ENCODE results near the gene GULP1.

Gene GULP1

DNA sequence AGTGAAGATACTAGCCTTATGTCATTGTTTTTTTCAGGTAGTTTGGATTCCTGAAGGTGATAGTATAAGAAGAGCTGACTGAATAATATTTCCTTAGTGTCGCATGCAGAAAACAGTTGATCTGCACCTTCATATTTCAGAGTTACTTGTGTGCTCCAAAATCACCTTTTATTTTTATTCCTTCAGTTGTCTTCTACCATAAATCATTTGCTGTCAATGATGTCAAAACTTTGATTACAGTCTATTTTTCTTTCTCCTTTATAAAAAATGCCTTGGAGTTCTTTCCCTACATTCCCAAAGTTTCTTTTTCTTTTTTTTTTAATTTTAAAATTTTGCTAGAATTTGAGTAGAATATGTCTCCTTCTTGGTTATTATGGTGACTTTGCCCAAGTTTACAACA, 142.3 kb downstream of the GULP1 start:
- TF ChIP-seq, protein P1, sequence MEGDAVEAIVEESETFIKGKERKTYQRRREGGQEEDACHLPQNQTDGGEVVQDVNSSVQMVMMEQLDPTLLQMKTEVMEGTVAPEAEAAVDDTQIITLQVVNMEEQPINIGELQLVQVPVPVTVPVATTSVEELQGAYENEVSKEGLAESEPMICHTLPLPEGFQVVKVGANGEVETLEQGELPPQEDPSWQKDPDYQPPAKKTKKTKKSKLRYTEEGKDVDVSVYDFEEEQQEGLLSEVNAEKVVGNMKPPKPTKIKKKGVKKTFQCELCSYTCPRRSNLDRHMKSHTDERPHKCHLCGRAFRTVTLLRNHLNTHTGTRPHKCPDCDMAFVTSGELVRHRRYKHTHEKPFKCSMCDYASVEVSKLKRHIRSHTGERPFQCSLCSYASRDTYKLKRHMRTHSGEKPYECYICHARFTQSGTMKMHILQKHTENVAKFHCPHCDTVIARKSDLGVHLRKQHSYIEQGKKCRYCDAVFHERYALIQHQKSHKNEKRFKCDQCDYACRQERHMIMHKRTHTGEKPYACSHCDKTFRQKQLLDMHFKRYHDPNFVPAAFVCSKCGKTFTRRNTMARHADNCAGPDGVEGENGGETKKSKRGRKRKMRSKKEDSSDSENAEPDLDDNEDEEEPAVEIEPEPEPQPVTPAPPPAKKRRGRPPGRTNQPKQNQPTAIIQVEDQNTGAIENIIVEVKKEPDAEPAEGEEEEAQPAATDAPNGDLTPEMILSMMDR (IDR thresholded peaks at IDR 0.05; ENCODE audit: insufficient read depth, missing control alignments): no peak
- DNase-seq (ENCODE audit: insufficient read length, low spot score): no peak
- no peak for FAIRE-seq

DNA sequence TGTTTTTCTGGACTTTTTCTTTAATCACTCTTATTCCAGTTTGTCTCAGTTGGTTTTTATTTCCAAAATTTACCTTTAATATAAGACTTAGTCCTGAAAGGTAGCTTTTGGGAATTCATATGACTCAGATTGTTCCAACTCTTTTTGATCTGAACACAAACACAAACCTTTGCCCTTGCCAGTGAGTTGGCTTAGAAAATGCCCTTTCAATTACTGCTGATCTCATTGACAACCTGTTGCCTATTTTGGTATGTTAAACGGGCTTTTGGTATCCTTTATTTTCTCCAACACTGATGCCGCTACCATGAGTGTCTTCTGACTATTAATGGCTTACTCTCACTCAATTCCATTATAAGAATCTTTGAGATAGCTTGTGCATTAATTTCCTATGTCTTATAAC, 143.4 kb downstream of the GULP1 start:
- DNase-seq (ENCODE audit: insufficient read length, low spot score): no peak
- FAIRE-seq: no peak
- TF ChIP-seq, protein P1 (IDR thresholded peaks at IDR 0.05; ENCODE audit: insufficient read depth, missing control alignments): no peak

DNA sequence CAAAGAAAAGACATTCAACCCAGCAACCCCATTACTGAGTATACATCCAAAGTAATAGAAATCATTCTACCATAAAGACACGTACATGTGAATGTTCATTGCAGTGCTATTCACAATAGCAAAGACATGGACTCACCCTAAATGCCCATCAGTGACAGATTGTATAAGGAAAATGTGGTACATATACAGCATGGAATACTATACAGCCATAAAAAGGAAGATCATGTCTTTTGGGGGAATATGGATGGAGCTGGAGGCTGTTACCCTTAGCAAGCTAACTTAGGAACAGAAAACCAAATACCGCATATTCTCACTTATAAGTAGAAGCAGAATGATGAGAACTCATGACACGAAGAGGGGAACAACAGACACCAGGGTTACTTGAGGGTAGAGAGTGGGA, 145.9 kb downstream of the GULP1 start:
- DNase-seq (ENCODE audit: insufficient read length, low spot score) (no peak), FAIRE-seq (no peak)
- TF ChIP-seq, protein P1 (IDR thresholded peaks at IDR 0.05; ENCODE audit: insufficient read depth, missing control alignments): no peak

DNA sequence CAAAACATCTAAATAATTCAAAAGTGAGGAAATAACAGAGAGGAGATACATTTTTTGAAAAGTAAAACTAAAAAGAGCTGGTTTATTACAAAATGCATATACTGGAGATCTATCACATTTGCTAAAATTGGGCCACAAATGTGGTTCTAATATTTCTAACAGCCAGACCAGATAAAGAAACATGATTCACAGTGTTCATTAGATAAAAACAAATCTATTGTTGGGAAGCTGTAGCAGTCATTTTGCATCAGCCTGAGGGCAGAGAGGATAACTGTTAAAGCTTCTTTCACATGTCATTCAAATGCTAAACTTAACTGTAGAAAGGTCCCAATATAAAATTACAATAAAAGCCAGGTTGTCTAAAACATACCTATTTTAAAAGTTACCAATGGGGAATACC, 148.3 kb downstream of the GULP1 start:
- no peak for DNase-seq (ENCODE audit: insufficient read length, low spot score)
- TF ChIP-seq, protein P1 (IDR thresholded peaks at IDR 0.05; ENCODE audit: insufficient read depth, missing control alignments): no peak
- no peak for FAIRE-seq

DNA sequence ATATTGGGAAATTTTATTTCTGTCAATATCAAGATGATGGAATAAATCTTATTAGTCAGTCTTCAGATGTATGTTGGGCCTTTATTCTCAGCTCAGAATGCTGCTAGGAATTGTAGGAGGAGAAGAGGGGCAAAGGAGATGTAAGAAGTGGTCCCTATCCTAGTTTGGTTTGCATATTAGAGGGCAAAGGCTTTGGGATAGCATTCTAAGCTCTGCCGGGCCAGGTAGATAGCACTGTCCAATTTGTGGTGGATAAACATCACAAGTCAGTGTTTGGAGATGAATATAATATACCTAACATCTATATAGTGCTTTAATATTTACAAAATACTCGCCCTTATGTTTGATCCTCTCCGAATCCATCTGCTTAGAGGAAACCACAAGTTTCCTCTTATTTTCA, 149.2 kb downstream of the GULP1 start:
- FAIRE-seq: no peak
- TF ChIP-seq, protein P1 (IDR thresholded peaks at IDR 0.05; ENCODE audit: insufficient read depth, missing control alignments): no peak

DNA sequence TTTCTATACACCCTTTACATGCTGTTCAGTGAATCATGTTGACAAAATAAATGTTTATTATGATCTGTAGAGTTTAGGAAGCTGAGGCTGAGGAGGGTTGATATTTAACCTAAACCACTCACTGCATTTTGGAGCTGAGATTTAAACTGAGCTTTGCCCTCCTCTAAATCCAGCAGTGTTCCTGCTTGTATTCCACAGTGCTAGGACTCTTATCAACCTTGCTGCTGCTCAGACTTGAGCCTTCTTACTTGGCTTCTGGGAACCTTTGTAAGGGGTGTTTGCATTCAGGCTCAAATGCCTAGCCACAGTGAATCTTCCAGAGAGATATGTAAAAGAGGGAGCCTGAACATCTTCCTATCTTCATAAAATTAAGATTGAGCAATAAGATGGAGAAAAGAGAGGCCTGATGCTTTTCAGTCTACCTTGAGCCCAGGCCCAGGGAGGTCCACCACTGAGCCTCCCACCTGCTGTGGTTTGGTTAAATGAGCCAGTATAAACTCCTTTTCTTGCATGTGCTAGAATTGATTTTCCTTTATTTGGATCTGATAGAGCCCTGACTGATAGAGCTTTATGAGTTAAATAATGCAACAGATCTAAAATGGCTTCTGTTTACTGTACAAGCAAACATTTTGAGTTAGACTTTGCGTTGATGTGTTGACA, 149.7 kb downstream of the GULP1 start:
- FAIRE-seq (no peak), DNase-seq (ENCODE audit: insufficient read length, low spot score) (no peak)
- TF ChIP-seq, protein P1 (IDR thresholded peaks at IDR 0.05; ENCODE audit: insufficient read depth, missing control alignments): no peak

More for the DNA sequence above, 149.2 kb downstream of the GULP1 start:
- DNase-seq (ENCODE audit: insufficient read length, low spot score): no peak

DNA sequence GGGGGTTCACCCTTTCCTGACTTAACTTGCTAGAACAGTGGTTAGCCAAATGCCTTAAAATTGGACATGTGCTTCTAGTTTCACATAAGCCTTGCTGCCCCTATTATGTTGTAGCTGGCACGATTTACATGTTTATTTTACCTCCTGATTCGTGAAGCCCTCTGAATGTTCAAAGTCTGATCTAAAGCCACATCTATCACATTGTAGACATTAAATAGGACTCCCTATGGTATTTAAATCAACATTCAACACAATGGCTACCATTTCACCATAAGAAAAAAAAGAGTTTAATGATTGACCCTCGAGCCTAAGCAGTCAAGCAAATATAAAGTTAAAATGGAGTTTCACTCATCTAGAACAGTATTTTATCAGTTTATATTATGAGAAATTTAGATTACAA, 151.5 kb downstream of the GULP1 start:
- DNase-seq (ENCODE audit: insufficient read length, low spot score): no peak
- TF ChIP-seq, protein P1 (IDR thresholded peaks at IDR 0.05; ENCODE audit: insufficient read depth, missing control alignments): no peak
- no peak for FAIRE-seq

Data from D721Med (cell line).